ENCODE results near the gene SYTL5.

DNA sequence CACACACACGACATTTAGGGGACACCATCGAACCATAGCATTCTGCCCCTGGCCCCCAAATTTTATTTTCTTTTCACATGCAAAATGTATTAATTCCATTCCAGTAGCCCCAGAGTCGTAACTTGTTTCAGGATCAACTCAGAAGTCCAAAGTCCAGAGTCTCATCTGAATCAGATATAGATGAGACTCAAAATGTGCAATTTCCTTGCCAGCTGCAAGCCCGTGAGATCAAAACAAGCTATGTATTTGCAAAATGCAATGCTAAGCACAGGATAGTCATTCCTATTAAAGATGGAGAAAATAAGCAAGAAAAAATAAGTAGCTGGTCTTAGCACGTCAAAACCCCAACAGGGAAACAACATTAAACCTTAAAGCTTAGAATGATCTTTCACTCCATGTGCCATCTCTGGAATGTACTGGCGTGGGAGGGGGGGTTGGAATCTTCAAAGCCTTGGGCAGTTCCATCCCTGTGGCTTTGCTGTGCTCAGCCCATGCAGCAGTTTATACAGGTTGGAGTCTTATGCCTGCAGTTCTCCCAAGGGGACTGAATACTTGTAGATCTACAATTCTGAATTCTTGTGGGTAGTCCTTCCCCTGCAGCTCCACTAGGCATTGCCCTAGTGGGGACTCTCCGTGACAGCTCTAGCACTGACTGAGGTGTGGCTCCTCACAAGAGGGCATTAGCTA lies 47.7 kb upstream of the SYTL5 start:
- TF ChIP-seq, protein P1, sequence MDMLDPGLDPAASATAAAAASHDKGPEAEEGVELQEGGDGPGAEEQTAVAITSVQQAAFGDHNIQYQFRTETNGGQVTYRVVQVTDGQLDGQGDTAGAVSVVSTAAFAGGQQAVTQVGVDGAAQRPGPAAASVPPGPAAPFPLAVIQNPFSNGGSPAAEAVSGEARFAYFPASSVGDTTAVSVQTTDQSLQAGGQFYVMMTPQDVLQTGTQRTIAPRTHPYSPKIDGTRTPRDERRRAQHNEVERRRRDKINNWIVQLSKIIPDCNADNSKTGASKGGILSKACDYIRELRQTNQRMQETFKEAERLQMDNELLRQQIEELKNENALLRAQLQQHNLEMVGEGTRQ (IDR thresholded peaks at IDR 0.05), result no peak
- no peak for TF ChIP-seq SMC3 (IDR thresholded peaks at IDR 0.05)
- no peak for TF ChIP-seq POLR2A (IDR thresholded peaks at IDR 0.05; ENCODE audit: low read length)
- TF ChIP-seq, protein P2, sequence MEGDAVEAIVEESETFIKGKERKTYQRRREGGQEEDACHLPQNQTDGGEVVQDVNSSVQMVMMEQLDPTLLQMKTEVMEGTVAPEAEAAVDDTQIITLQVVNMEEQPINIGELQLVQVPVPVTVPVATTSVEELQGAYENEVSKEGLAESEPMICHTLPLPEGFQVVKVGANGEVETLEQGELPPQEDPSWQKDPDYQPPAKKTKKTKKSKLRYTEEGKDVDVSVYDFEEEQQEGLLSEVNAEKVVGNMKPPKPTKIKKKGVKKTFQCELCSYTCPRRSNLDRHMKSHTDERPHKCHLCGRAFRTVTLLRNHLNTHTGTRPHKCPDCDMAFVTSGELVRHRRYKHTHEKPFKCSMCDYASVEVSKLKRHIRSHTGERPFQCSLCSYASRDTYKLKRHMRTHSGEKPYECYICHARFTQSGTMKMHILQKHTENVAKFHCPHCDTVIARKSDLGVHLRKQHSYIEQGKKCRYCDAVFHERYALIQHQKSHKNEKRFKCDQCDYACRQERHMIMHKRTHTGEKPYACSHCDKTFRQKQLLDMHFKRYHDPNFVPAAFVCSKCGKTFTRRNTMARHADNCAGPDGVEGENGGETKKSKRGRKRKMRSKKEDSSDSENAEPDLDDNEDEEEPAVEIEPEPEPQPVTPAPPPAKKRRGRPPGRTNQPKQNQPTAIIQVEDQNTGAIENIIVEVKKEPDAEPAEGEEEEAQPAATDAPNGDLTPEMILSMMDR (IDR thresholded peaks at IDR 0.05), result no peak
- no peak for TF ChIP-seq CEBPB (IDR thresholded peaks at IDR 0.05)
- TF ChIP-seq ZNF302 (CRISPR knock-in tag; IDR thresholded peaks at IDR 0.05), result no peak
- TF ChIP-seq HOXA7 (CRISPR knock-in tag; IDR thresholded peaks at IDR 0.05), result no peak
- TF ChIP-seq, protein P3, sequence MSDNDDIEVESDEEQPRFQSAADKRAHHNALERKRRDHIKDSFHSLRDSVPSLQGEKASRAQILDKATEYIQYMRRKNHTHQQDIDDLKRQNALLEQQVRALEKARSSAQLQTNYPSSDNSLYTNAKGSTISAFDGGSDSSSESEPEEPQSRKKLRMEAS (IDR thresholded peaks at IDR 0.05), result no peak
- no peak for TF ChIP-seq SREBF2 (IDR thresholded peaks at IDR 0.05)
- no peak for TF ChIP-seq MAFK (IDR thresholded peaks at IDR 0.05; ENCODE audit: partially characterized antibody)

Measured in A549 (cell line).